HUDEP-2 (cell line): ENCODE results near the gene TRA2B.

Experiments used
- DNase-seq, 76 experiments: peaks; one replicate each; lab custom pipeline; 2025; ENCODE audit not compliant: unreplicated experiment in 76 of 76; lab: John Stamatoyannopoulos, UW

TRA2B gene

GRCh38 chr3:185956244-185956643 lies 18.4 kb upstream of the TRA2B start:
- no peak for DNase-seq

- DNase-seq, result no peak
Measured at GRCh38 chr3:185954366-185954723, 16.5 kb upstream of the TRA2B start.

GRCh38 chr3:185950728-185951127 lies 12.9 kb upstream of the TRA2B start:
- DNase-seq, result no peak

GRCh38 chr3:185949515-185949914 lies 11.7 kb upstream of the TRA2B start:
- no peak for DNase-seq

- no peak for DNase-seq
Measured at GRCh38 chr3:185948292-185948691, 10.5 kb upstream of the TRA2B start.

GRCh38 chr3:185943760-185944106 lies 5.9 kb upstream of the TRA2B start:
- DNase-seq, result no peak

GRCh38 chr3:185942907-185943759 lies 5.3 kb upstream of the TRA2B start:
- DNase-seq, result peak in 67 of 76 experiments; percentile 8 to 74 (median 53)

- no peak for DNase-seq
Measured at GRCh38 chr3:185942396-185942795, 4.6 kb upstream of the TRA2B start.

- no peak for DNase-seq
Measured at GRCh38 chr3:185940951-185941350, 3.1 kb upstream of the TRA2B start.

GRCh38 chr3:185939721-185940120 lies 1.9 kb upstream of the TRA2B start:
- no peak for DNase-seq

- DNase-seq, result peak in 73 of 76 experiments; percentile 13 to 86 (median 76)
Measured at GRCh38 chr3:185936814-185937688, 763 bp downstream of the TRA2B start.

GRCh38 chr3:185936273-185936629 lies 1.6 kb downstream of the TRA2B start:
- DNase-seq, result no peak

GRCh38 chr3:185935465-185936272 lies 2.1 kb downstream of the TRA2B start:
- peak in 5 of 76 experiments; percentile 5 to 18 (median 10) for DNase-seq

- DNase-seq, result no peak
Measured at GRCh38 chr3:185934767-185935464, 2.9 kb downstream of the TRA2B start.

- DNase-seq, result no peak
Measured at GRCh38 chr3:185934174-185934557, 3.6 kb downstream of the TRA2B start.

GRCh38 chr3:185933374-185934173 lies 4.2 kb downstream of the TRA2B start:
- DNase-seq, result no peak

- DNase-seq, result no peak
Measured at GRCh38 chr3:185931777-185932612, 5.8 kb downstream of the TRA2B start.

- no peak for DNase-seq
Measured at GRCh38 chr3:185930393-185931107, 7.3 kb downstream of the TRA2B start.
